ENCODE measurements around the gene POF1B. TPM values are rescaled to one million over a fixed set of nuclear protein-coding genes. Genes with fewer than 3 reads are reported as not detected.

Gene POF1B
- total RNA-seq, 2 experiments from 2014 or later: not detected

DNA sequence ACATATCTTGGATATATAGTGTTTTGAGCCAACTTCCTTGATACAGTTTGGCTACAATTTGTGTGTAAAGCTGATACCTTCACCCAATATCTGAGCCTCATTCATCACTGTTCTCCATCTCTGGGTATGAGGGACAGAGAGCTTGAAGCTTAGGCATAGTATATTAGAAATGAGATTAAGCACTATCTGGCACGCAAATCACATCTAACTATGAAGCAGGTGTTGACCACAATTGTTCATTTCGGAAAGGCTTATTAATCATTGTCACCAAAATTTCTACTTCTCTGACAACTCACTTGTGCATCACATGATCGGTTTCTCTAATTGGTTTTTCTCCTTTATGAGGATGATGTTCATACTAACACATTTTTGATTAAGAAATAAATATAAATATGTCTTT lies 2.1 kb upstream of the POF1B start:
- DNase-seq (no peak), ATAC-seq (no peak)
- TF ChIP-seq, protein P1, sequence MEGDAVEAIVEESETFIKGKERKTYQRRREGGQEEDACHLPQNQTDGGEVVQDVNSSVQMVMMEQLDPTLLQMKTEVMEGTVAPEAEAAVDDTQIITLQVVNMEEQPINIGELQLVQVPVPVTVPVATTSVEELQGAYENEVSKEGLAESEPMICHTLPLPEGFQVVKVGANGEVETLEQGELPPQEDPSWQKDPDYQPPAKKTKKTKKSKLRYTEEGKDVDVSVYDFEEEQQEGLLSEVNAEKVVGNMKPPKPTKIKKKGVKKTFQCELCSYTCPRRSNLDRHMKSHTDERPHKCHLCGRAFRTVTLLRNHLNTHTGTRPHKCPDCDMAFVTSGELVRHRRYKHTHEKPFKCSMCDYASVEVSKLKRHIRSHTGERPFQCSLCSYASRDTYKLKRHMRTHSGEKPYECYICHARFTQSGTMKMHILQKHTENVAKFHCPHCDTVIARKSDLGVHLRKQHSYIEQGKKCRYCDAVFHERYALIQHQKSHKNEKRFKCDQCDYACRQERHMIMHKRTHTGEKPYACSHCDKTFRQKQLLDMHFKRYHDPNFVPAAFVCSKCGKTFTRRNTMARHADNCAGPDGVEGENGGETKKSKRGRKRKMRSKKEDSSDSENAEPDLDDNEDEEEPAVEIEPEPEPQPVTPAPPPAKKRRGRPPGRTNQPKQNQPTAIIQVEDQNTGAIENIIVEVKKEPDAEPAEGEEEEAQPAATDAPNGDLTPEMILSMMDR (IDR thresholded peaks at IDR 0.05): no peak
- CTCF ChIA-PET: no interaction called here
- Mint-ChIP-seq H3K4me3 (no peak overlapping the region), H3K27ac (no peak overlapping the region), H3K36me3 (ENCODE audit: low read depth) (no peaks in the 10 kb centered on the region), H3K27me3 (no peaks in the 10 kb centered on the region), H3K9me3 (no peaks in the 10 kb centered on the region), H3K4me1 (ENCODE audit: low read depth) (no peaks in the 10 kb centered on the region)
- POLR2A ChIA-PET: no interaction called here
- intact Hi-C loops (cut with micrococcal nuclease): no loop called here

DNA sequence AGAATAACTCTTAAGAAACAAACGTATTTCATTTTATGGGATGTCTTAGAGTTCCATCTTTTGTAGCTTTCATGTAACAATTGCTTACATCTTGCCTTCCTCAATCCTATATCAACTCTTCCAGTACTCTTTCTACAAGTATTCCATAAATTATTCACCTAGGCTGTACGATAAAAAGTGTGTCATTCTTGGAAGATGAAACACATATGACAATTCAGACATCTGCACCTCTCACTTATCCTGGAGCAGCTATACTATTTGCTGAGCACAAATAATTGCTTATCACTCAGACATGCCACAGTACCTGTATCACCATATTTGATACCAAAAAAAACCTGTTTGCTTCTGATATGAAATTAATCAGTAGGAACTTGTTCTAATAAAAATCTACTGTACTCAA lies 1.0 kb downstream of the POF1B start:
- DNase-seq: no peak
- Mint-ChIP-seq H3K4me1 (ENCODE audit: low read depth) (no peaks in the 10 kb centered on the region), H3K36me3 (ENCODE audit: low read depth) (no peaks in the 10 kb centered on the region), H3K27me3 (no peaks in the 10 kb centered on the region), H3K4me3 (no peak overlapping the region), H3K9me3 (no peaks in the 10 kb centered on the region), H3K27ac (no peak overlapping the region)
- CTCF ChIA-PET: no interaction called here
- POLR2A ChIA-PET: no interaction called here
- TF ChIP-seq, protein P1 (IDR thresholded peaks at IDR 0.05): no peak
- ATAC-seq: no peak
- intact Hi-C loops (cut with micrococcal nuclease): no loop called here

DNA sequence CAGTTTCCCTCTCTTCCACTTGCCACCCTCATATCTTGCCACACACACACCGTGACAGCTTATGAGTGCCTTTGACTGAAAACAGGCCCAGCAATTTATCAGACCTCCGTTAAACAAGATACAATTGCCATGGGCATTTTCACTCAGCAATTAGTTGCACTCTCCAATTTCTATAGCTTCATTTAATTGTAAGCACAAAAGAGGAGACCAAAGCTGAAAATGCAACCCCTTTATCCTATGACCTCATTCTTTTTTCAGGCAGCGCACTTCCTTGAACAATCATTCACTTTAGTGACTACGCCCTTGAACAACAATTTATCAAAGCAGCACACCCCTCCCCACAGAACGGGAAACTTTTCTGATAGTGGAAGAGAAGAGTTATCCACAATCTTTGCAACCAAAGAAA lies 4.1 kb downstream of the POF1B start:
- TF ChIP-seq, protein P1 (IDR thresholded peaks at IDR 0.05): no peak
- DNase-seq: no peak
- ChIA-PET CTCF (no interaction called here), POLR2A (no interaction called here)
- no peak overlapping the region for H3K4me3 Mint-ChIP-seq
- H3K9me3 Mint-ChIP-seq: no peaks in the 10 kb centered on the region
- ATAC-seq: no peak
- H3K27me3 Mint-ChIP-seq: no peaks in the 10 kb centered on the region
- H3K36me3 Mint-ChIP-seq (ENCODE audit: low read depth): no peaks in the 10 kb centered on the region
- intact Hi-C loops (cut with micrococcal nuclease): no loop called here
- H3K27ac Mint-ChIP-seq: no peak overlapping the region
- no peaks in the 10 kb centered on the region for H3K4me1 Mint-ChIP-seq (ENCODE audit: low read depth)

DNA sequence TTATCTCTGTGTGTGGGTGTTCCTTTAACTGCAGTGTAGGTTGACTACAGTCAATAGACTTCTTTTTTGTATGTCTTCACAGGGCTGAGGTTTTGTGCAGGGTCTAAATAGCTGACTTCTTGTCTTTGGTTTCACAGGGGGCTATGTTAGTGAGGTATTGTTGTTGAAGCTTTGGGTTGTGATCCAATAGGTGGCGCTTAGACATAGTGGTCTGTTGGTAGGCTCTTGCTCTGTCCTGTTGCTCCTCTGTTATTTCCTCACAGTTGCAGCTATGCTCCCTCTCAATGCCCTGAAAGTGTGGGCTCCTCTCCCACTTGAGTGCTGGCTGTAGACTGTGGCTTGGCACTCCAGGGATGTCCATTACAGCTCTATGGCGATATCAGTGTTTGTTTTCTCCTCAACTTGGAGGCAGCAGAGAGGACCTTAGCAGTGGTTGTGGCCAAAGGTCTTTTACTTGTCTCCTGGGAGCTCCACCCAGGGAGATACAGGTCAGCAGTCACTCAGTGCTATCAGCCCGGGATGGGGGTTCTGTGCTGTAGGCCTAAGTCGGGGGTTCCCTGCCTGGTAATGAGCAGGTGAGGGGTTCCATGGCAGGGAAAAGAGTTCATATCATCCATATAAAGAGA lies 14.0 kb downstream of the POF1B start:
- no peak for DNase-seq
- Mint-ChIP-seq H3K27me3 (no peaks in the 10 kb centered on the region), H3K4me3 (no peak overlapping the region), H3K9me3 (peaks cover 2% of the 10 kb centered on the region), H3K27ac (no peak overlapping the region), H3K4me1 (ENCODE audit: low read depth) (no peaks in the 10 kb centered on the region), H3K36me3 (ENCODE audit: low read depth) (no peaks in the 10 kb centered on the region)
- ChIA-PET POLR2A (no interaction called here), CTCF (interaction anchor here (0.6 kb wide), 1 partner anchor 1024 kb away, joined by 3 read pairs; no protein-coding TSS in a partner anchor)
- no peak for ATAC-seq
- intact Hi-C loops (cut with micrococcal nuclease): no loop called here
- TF ChIP-seq, protein P1 (IDR thresholded peaks at IDR 0.05): no peak

DNA sequence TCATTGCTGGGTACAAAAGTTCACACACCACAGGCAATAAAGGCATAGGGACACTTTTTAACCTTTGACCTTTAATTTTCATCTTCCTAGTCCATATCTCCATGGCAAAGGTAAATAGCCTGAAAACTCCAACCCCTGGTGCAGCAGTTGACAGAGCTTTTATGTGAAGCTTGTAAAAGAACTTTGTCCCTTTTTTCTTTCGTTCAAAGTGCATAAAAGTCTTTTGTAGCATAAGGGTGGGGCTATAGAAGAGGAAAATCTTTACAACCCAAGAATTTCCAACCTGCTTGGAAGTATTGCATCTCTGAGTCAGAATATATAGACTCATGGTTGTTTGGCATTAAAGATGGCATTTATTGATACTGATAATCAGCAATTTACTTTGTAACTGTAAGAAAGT lies 20.4 kb downstream of the POF1B start:
- ChIA-PET POLR2A (no interaction called here), CTCF (no interaction called here)
- intact Hi-C loops (cut with micrococcal nuclease): no loop called here
- H3K27ac Mint-ChIP-seq: no peak overlapping the region
- H3K9me3 Mint-ChIP-seq: peaks cover 6% of the 10 kb centered on the region
- H3K4me1 Mint-ChIP-seq (ENCODE audit: low read depth): no peaks in the 10 kb centered on the region
- no peaks in the 10 kb centered on the region for H3K27me3 Mint-ChIP-seq
- TF ChIP-seq, protein P1 (IDR thresholded peaks at IDR 0.05): no peak
- ATAC-seq (no peak), DNase-seq (no peak)
- H3K36me3 Mint-ChIP-seq (ENCODE audit: low read depth): no peaks in the 10 kb centered on the region
- no peak overlapping the region for H3K4me3 Mint-ChIP-seq

Data from activated CD8-positive, alpha-beta T cell treated with anti-CD3 and anti-CD28 coated beads for 36 hours (primary cell).